GM19240 (cell line): ENCODE results near the gene MAP2.

ENCODE experiments used
- DNase-seq: peaks from one replicate; pipeline ENCODE4 v3.0.0; 2011; ENCODE audit warnings: low spot score; ENCODE audit not compliant: insufficient read length

The MAP2 gene

GRCh38 chr2:209713219-209713618, 289.4 kb downstream of the MAP2 start:
- DNase-seq = no peak

DNA sequence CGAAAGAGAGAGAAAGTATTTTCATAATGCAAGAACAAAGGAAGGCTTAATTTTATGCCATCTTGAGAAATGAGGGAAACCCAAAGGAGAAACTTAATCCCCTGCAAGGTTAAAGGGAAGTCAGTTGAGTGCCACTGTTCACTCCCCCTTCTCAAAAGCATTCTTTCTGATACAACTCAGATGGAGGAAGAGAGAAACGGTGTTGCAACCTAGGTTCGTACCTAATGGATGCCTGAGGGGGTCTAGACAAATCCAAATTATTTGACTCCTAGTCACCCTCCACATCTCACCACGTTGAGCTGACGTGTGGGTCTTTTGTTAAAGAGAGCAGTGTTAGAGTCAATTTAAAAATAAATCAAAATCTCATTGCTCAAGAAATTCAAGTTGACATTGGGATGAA, 295.2 kb downstream of the MAP2 start:
- no peak for DNase-seq

DNA sequence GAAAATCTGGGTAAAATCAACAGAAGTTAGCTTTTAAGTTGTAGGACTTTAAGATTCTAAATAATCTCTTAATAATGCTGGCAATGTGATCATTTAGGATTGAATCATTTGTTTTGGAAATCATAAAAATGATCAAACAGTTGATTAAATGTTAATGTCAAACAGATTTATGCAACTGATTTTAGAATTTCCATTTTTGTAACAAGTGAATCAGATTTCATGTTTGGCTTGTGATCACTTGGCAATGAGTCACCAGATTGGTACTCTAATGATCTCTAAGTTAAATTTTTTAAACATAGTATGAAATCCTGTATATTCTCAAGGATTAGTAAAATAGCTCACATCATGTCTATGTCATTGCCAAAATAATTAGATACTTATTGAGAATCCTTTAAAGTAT, 297.6 kb downstream of the MAP2 start:
- no peak for DNase-seq

DNA sequence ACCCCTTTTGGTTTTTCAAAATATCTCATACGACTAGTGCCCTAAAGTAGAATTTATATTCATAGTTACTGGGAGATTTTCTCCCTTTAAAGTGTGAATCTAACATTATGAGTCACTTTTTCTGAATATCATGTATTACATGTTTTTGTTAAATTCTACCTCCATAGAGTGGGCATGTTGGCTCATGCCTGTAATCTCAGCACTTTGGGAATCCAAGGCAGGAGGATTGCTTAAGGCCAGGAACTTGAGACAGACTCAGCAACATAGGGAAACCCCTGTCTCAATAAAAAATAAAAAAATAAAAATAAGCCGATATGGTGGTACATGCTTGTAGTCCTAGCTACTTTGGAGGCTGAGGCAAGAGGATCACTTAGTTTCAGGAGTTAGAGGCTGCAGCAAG, 302.5 kb downstream of the MAP2 start:
- no peak for DNase-seq

DNA sequence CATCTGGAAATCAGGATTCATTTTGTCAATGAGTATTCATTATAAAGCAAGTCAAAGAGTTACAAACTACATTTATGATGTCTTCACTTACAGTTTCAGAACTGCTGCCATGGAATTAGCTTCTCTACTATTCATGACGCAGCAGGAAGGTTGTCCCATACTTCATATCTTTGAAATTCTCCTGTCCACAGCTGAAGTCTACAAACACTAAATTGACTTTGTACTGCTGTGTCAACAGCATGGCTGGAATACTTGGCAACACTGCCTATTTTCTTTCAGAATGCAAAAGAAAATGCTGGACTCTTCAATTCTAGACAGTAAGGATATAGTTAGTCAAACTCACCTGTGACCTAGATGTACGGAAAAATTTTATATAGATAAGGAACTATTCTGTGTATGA, 303.2 kb downstream of the MAP2 start:
- no peak for DNase-seq

- no peak for DNase-seq
These were observed 311.0 kb downstream of the MAP2 start for GRCh38 chr2:209734805-209735204.

DNA sequence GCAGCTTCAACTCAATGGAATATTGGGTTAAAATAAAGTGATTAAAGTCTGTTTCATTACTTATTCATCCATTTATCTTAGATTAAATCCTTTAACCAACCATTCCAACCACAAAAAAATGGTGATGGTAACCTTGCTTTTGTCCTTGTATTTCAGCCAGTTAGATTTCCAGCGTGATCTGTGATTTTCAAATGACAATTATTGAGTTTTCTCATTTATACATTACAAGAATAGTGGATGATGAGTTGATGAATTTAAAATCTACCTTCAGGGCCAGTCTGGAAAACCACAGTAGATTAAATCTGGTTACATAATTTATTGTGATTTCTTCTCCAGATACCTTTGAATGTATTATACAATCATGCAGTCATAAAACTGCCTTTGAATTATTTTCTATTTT, 318.1 kb downstream of the MAP2 start:
- DNase-seq = no peak

DNA sequence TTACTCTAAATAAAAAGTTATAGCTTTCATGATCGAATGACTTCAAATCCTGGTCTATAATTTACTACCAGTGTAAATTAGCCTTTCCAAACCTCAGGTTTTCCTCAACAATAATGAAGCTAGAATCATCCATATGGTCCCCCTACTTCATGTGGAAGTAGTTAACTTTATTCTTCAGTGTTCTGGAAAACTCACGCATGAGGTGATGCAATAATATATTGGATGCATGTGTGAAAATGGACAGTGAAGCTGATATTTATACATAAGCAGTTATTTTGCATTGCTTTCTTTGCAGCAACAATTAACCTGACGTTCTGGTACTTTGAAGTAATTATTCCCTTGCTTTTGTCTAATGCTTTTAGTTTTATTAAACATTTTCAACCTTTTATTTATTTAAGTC, 329.2 kb downstream of the MAP2 start:
- no peak for DNase-seq

- no peak for DNase-seq
These were observed 333.3 kb downstream of the MAP2 start for GRCh38 chr2:209757163-209757562.

- no peak for DNase-seq
These were observed 337.7 kb downstream of the MAP2 start for GRCh38 chr2:209761566-209761965.

DNA sequence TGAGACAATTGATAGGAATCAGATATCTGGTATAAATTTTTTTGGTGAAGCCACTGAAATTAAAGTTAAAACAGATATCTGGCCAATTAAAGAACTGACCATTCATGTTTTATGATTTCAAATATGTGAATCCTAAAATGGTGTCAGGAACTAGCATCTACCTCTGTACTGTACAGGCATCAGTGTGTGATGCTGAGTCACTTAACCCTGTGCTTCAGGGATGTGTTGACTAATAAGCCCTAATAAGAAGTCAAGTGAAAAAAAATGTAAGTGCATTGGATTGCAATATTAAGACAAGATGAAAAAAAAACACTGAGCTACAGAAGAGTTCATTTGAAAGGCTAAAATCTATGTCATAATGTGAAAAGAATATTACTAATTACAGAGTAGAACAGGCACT, 338.7 kb downstream of the MAP2 start:
- no peak for DNase-seq

GRCh38 chr2:209763106-209763505, 339.3 kb downstream of the MAP2 start:
- no peak for DNase-seq

DNA sequence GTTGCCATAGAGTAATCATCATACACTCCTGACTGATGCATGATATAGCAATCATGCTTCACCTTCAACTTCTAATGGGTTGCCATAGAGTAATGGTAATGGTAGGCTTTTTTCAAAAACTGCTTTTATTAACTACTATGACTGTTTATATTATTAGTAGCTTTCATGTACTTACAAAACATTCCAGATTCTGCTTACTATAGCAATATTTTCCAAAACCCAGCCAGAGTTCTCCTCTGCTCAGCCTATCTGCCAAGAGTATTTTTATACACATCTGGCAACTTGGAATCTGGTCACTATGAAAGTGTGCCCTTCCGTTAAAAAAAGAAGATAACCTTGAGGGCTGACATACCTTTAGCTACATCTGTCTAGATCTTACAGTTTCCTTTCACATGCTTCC, 342.8 kb downstream of the MAP2 start:
- no peak for DNase-seq

DNA sequence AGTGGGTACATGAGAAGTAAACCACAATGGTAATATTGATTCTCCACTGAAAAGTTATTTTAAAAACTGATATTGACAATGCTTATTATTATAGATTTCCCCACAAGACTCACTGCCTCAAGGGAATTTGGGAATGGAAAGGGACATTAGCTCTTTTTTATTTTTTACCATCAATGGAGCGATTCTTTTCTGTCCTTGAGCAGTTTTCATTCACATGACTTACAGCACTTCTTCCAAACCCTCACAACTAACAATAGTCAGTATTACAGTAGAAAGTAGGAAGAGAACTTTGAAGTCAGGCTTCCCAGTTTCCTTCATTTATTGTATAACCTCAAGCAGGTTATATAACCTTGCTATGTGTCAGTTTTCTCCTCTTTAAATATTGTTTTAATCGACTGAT, 343.5 kb downstream of the MAP2 start:
- no peak for DNase-seq

GRCh38 chr2:209768557-209768956, 344.7 kb downstream of the MAP2 start:
- DNase-seq = no peak

DNA sequence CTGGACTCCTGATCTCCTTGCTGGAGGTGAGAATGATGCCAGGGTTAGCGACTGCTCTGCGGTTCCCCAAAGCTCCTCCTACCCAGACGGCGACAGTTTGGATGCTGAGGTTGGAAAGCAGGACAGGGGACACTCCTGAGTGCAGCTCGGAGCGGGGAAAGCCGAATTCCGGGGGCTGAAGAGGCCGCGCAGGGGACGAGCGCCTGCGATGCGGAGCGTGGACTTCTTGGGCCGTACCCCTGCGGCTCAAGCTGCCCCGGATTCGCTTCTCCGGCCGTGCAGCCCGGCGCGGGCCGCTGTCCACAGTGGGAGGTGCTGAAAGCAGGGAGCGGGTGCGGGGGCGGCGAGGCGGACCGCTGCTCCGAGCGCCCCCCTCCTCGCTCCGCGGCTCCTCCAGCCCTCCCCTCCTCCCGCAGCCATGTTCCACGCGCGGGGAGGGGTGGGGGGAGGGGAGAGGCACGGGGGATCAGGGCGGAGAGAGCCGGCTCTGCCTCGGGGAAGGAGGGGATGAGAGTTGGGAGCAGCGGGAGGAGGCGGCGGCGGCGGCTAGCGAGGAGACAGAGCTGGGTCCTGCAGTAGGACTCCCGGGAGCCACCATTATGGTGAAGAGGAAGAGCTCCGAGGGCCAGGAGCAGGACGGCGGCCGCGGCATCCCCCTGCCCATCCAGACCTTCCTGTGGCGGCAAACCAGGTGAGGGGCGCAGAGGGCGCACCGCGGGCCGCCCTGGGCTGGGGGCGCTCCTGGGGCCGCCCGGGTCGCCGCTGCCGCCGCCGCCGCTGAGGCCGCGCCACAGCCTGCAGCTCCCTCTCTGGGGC, 347.8 kb downstream of the MAP2 start, which contains the start of gene UNC80:
TSS of gene UNC80 (plus strand) at position 359 of the 816 bp plus-strand sequence. CDS start at position 600, 241 bp downstream.
- no peak for DNase-seq

- no peak for DNase-seq
These were observed 348.4 kb downstream of the MAP2 start for GRCh38 chr2:209772290-209772685.

GRCh38 chr2:209773377-209773776, 349.5 kb downstream of the MAP2 start:
- DNase-seq = no peak
